OCI-LY3 (cell line): ENCODE data around the gene ARHGDIA.
A peak's percentile ranks its signal among the peaks of the same experiment; 100 is the strongest.

ENCODE experiments used
- H2AFZ ChIP-seq: fragments of 200-600, 300-600 bp; shearing (Covaris generic); 2 replicates; pipeline ENCODE4 v1.6.0; 2014; ENCODE audit warnings: antibody characterized with exemption, low read depth, low read length
- H3K27ac ChIP-seq: fragments of 200-600, 300-600 bp; sonication (generic); 2 replicates; pipeline ENCODE4 v1.5.1; 2014; ENCODE audit warnings: mild to moderate bottlenecking, low read length, moderate library complexity, mixed read lengths
- H3K27me3 ChIP-seq: fragments of 200-600, 300-600 bp; sonication (generic); 2 replicates; pipeline ENCODE4 v1.6.1; 2014; ENCODE audit warnings: low read depth, low read length, mixed read lengths
- H3K36me3 ChIP-seq: fragments of 200-600, 300-600 bp; sonication (generic); replicated peaks from 2 replicates; pipeline ENCODE3; 2014; ENCODE audit warnings: low read depth, low read length, mixed read lengths
- H3K4me1 ChIP-seq: fragments of 300-600, 200-600 bp; sonication (generic); 2 replicates; pipeline ENCODE4 v1.6.1; 2014; ENCODE audit warnings: low read length, mixed read lengths
- H3K4me2 ChIP-seq: fragments of 200-600, 300-600 bp; sonication (generic); 2 replicates; pipeline ENCODE4 v1.6.1; 2014; ENCODE audit warnings: low read length, mixed read lengths
- H3K4me3 ChIP-seq: fragments of 300-600, 200-600 bp; sonication (generic); 2 replicates; pipeline ENCODE4 v1.5.1; 2014; ENCODE audit warnings: antibody characterized with exemption, mild to moderate bottlenecking, low read length, moderate library complexity
- H3K79me2 ChIP-seq: fragments of 300-600, 200-600 bp; shearing (Covaris generic); 2 replicates; pipeline ENCODE4 v1.6.1; 2014; ENCODE audit warnings: mild to moderate bottlenecking, low read length, mixed read lengths
- H3K9ac ChIP-seq: fragments of 300-600, 200-600 bp; shearing (Covaris generic); 2 replicates; pipeline ENCODE4 v1.6.0; 2014; ENCODE audit warnings: mild to moderate bottlenecking, low read length, moderate library complexity
- H3K9me3 ChIP-seq: fragments of 200-600, 300-600 bp; shearing (Covaris generic); 2 replicates; pipeline ENCODE4 v1.6.1; 2014; ENCODE audit warnings: low read length, mixed read lengths; ENCODE audit not compliant: insufficient read depth
- H4K20me1 ChIP-seq: fragments of 200-600, 300-600 bp; sonication (generic); 2 replicates; pipeline ENCODE4 v1.6.1; 2016; ENCODE audit warnings: low read length, mixed read lengths; ENCODE audit not compliant: insufficient read depth
- EZH2phosphoT487 ChIP-seq: fragments of 200-600 bp; shearing (Covaris generic); IDR thresholded peaks from 2 replicates; pipeline ENCODE4 v1.6.1; 2018; ENCODE audit warnings: antibody characterized with exemption, mixed run types, low read depth
- TF ChIP-seq, protein P1 (sequence below): fragments of 200-600, 300-600 bp; sonication (generic); IDR thresholded peaks from 2 replicates; pipeline ENCODE4 v1.5.1; 2014; ENCODE audit warnings: antibody characterized with exemption, low read length, low read depth

Gene ARHGDIA

DNA sequence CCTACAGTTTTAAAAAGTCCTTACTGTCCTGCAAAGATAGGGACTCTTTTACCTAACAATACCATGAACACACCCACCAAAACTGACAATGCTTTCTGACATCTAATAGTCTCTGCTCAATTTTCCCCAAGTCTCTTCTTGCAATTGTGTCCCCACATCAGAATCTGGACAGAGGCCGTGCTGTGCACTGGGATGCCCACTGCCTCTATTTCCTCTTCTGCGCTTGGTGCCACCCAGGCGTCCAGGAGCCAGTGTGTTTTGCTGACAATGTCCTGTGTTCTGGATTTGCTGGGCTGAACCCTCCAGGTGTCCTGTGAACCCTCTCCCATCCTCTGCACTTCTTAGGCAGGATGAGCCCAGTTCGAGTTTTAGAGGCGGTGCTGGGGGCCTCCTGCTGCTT is 6.4 kb upstream of the ARHGDIA start:
- Histone ChIP-seq H3K4me1 (peaks cover 12% of the 10 kb centered on the region), H3K27ac (no peak overlapping the region), H3K9me3 (no peaks in the 10 kb centered on the region), H3K36me3 (peaks cover 28% of the 10 kb centered on the region), H2AFZ (no peak overlapping the region), H4K20me1 (no peaks in the 10 kb centered on the region), H3K4me3 (no peak overlapping the region), H3K27me3 (no peaks in the 10 kb centered on the region), H3K9ac (no peak overlapping the region), H3K4me2 (no peak overlapping the region), H3K79me2 (peaks cover 11% of the 10 kb centered on the region)
- no peak for TF ChIP-seq EZH2phosphoT487
- TF ChIP-seq, protein P1, sequence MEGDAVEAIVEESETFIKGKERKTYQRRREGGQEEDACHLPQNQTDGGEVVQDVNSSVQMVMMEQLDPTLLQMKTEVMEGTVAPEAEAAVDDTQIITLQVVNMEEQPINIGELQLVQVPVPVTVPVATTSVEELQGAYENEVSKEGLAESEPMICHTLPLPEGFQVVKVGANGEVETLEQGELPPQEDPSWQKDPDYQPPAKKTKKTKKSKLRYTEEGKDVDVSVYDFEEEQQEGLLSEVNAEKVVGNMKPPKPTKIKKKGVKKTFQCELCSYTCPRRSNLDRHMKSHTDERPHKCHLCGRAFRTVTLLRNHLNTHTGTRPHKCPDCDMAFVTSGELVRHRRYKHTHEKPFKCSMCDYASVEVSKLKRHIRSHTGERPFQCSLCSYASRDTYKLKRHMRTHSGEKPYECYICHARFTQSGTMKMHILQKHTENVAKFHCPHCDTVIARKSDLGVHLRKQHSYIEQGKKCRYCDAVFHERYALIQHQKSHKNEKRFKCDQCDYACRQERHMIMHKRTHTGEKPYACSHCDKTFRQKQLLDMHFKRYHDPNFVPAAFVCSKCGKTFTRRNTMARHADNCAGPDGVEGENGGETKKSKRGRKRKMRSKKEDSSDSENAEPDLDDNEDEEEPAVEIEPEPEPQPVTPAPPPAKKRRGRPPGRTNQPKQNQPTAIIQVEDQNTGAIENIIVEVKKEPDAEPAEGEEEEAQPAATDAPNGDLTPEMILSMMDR = no peak

DNA sequence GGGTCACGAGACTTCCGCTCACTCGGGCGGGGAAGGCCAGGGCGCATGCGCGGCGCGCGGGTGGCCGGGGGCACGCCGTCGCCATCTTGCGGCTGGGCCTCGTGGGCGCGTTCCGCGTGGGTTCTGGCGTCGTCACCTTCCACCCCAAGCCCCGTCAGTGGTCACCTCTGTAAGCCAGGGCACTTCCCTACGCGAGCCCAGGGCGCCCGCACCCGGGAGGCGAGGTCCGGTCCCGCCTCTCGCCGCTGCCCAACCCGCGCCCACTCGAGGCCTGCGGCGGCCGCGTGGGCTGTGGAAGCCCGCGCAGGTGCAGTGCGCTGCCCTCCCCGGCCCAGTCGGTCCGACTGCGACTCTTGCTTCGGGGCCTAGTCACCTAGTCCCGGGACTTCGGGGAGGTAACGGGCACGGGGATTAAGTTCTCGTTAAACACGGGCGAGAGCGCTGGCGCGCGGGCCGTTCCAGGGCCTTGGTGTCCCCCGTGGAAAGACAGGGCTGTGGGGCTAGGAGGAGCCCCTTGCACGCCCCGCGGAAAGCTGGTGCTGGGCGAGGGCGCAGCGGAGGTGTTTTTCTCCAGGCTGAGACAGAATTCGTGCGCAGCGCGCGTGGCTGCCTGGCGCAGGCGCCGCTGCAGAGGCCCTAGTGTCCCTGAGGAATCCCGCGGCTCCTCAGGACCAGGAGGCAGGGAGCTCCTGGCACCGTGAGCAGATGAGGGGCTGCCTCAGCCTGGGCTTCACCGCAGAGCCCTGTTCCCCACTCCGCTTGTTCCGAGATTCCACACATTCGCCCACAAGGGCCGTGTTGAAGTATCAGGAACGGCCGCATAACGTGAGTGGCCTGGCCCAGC is 472 bp upstream of the ARHGDIA start:
- 0 out of 2 replicates have a peak overlapping the region, but pooled peaks have one; percentile 28 for H2AFZ ChIP-seq
- no peaks in the 10 kb centered on the region for H3K9me3 ChIP-seq
- H4K20me1 ChIP-seq = peaks cover 23% of the 10 kb centered on the region
- peaks cover 32% of the 10 kb centered on the region for H3K4me1 ChIP-seq
- no peaks in the 10 kb centered on the region for H3K27me3 ChIP-seq
- H3K36me3 ChIP-seq = peaks cover 26% of the 10 kb centered on the region
- peak overlapping the region; percentile 83 for H3K27ac ChIP-seq
- TF ChIP-seq, protein P1 = peak; percentile 17
- no peak for TF ChIP-seq EZH2phosphoT487
- H3K9ac ChIP-seq = peak overlapping the region; percentile 96
- H3K4me2 ChIP-seq = peak overlapping the region; percentile 70
- H3K79me2 ChIP-seq = peaks cover 43% of the 10 kb centered on the region
- peak overlapping the region; percentile 80 for H3K4me3 ChIP-seq

DNA sequence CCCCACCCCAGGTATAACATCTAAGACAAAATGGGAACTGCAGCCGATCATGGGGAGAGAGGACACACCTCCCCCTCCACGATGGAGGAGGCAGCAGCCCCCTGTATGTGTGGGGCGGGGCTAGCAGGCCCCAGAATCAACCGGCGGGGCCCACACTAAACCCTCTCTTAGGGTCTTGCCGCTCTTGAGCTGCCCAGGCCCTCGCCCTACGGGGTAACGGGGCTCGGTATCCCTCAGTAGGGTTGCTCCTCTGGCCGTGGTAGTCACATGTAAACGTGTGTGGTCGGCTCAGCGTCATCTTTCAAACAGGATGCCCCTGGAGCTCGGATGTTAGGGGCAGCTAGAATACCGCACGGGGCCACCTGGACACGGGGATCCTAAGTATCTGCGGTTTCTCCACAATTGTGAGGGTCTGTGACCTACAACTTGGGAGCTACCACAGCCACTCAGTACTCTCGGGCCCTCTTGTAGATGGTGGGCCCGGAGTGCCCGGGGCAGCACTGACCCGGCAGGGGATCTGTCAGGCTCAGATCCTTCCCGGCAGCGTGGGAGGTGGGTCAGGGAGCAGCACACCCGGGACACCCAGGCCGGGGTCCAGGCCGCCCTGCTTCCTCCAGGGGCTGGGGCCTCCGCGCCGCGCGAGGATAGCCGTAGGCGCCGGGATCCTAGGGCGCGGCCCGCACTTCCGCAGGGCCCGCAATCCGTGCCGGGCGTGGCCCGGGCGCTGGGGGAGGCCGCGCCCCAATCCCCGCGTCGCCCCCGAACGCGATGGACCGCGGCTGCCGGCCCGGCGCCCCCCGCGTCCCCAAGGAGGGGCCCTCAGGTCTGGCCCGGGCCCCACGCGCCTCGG is 781 bp downstream of the ARHGDIA start:
- peak overlapping the region; percentile 80 for H3K4me3 ChIP-seq
- peaks cover 35% of the 10 kb centered on the region for H3K4me1 ChIP-seq
- peak overlapping the region; percentile 94 for H3K4me2 ChIP-seq
- H3K9ac ChIP-seq = peak overlapping the region; percentile 97
- no peaks in the 10 kb centered on the region for H3K9me3 ChIP-seq
- H3K36me3 ChIP-seq = peaks cover 32% of the 10 kb centered on the region
- H4K20me1 ChIP-seq = peaks cover 25% of the 10 kb centered on the region
- H2AFZ ChIP-seq = no peak overlapping the region
- no peak for TF ChIP-seq EZH2phosphoT487
- H3K27me3 ChIP-seq = no peaks in the 10 kb centered on the region
- H3K79me2 ChIP-seq = peaks cover 43% of the 10 kb centered on the region
- H3K27ac ChIP-seq = peak overlapping the region; percentile 83

DNA sequence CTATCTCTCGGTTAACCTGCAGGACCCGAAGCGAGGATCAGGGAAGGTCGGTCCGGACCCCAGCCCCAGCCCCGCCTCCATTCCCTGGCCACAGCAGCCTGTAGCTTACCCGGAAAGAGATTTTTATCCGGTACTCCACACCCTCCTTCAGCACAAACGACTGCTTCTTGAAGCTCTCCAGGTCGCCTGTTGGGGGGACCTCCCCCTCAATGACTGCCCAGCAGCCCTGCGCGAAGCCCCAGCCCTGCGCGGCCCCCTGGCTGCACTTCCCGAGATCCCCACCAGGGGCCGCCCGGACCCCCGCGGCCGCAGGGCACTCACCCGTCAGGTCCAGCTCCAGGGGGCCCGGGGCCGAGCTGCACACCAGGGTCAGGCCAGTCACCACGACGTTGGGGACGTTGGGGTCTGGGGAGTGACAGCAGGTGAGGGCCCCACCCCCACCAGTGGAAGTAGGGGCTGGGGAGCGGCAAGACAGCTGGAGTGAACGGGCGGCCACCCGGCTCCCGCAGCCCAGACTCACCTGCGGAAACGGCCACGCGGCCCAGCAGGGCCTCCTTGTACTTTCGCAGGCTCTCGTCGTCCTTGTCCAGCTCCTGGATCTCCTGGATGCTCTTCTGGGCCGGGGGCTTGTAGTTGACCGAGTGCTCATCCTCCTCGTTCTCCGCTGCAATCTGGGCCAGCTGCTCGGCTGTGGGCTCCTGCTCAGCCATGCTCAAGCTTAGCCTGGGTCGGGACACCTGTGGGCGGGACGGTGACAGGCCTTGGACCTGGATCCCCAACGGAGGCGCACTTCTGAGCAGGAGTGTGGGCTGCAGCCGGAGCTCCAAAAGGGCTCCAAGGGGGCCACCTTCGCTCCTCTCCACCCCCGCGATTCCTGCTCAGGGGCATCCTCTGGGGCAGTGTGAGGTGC is 1.7 kb downstream of the ARHGDIA start:
- peak overlapping the region; percentile 97 for H3K9ac ChIP-seq
- no peaks in the 10 kb centered on the region for H3K27me3 ChIP-seq
- H3K4me1 ChIP-seq = peaks cover 35% of the 10 kb centered on the region
- H4K20me1 ChIP-seq = peaks cover 25% of the 10 kb centered on the region
- H3K9me3 ChIP-seq = no peaks in the 10 kb centered on the region
- H3K36me3 ChIP-seq = peaks cover 33% of the 10 kb centered on the region
- no peak for TF ChIP-seq EZH2phosphoT487
- TF ChIP-seq, protein P1 = peak; percentile 61
- no peak overlapping the region for H2AFZ ChIP-seq
- peak overlapping the region; percentile 80 for H3K4me3 ChIP-seq
- peak overlapping the region; percentile 83 for H3K27ac ChIP-seq
- peak overlapping the region; percentile 94 for H3K4me2 ChIP-seq
- peaks cover 44% of the 10 kb centered on the region for H3K79me2 ChIP-seq
